ENCODE results near the gene GSG1L. TPM values are rescaled to one million over a fixed set of nuclear protein-coding genes. Genes with fewer than 3 reads are reported as not detected.

GSG1L gene
- total RNA-seq, 4 donors from 2014 or later, result not detected

DNA sequence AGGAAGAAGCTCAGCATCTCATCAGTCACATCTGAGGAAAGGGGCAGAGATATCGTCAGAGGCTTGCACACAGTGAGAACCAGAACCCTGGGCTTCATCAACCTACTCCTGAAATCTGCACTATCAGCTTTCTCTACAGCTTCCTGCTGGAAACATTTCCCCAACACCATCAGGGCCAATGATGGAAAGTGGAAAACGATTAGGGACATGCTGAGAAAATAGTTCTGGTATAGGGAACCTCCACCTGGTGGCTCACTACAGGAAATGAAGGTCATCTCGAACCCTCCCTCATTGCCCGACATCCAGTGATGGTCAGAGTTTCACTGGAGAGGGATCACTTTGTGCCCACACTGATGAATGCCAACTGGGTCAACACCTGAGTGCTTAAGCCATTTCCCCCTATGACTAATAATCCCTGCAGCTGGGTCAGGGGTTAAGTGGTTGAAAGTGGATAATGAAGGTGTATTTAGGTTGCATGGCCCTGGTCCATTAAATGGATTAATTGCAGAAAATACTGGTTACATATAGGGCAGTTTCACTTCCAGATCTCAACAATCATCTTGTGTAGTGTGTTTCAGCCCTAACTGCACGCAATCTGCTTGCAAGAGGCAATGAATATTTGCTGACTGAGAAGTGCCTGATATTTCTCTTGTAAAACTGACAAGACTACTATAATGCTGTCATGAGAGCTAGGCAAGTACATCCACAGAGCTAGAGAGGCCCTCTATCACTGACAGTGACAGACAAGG, 43.1 kb upstream of the GSG1L start:
- ATAC-seq (ENCODE audit: low FRiP score), result no peak
- DNase-seq (ENCODE audit: low spot score), result no peak
- TF ChIP-seq, protein P1, sequence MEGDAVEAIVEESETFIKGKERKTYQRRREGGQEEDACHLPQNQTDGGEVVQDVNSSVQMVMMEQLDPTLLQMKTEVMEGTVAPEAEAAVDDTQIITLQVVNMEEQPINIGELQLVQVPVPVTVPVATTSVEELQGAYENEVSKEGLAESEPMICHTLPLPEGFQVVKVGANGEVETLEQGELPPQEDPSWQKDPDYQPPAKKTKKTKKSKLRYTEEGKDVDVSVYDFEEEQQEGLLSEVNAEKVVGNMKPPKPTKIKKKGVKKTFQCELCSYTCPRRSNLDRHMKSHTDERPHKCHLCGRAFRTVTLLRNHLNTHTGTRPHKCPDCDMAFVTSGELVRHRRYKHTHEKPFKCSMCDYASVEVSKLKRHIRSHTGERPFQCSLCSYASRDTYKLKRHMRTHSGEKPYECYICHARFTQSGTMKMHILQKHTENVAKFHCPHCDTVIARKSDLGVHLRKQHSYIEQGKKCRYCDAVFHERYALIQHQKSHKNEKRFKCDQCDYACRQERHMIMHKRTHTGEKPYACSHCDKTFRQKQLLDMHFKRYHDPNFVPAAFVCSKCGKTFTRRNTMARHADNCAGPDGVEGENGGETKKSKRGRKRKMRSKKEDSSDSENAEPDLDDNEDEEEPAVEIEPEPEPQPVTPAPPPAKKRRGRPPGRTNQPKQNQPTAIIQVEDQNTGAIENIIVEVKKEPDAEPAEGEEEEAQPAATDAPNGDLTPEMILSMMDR (IDR thresholded peaks at IDR 0.05), result no peak

DNA sequence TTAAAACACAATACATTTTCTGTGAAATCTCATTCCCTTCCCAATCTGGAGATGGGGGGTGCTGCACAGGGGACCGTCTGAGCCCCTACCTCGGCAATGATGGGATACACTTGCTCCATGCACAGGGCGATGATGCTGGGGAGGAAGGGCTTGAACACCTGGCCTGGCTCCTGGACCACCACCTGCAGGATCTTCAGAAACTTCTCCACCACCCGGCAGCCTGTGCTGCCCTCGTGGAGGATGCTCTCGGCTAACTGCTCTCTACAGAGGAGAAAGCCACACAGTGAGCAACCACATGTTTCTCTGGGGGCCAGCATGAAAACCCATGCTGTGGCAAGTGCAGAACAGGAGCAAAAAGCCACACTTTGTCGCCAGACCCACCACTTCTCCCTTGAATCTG, 42.4 kb upstream of the GSG1L start:
- DNase-seq (ENCODE audit: low spot score) (no peak), ATAC-seq (ENCODE audit: low FRiP score) (no peak)
- TF ChIP-seq, protein P1 (IDR thresholded peaks at IDR 0.05), result no peak

DNA sequence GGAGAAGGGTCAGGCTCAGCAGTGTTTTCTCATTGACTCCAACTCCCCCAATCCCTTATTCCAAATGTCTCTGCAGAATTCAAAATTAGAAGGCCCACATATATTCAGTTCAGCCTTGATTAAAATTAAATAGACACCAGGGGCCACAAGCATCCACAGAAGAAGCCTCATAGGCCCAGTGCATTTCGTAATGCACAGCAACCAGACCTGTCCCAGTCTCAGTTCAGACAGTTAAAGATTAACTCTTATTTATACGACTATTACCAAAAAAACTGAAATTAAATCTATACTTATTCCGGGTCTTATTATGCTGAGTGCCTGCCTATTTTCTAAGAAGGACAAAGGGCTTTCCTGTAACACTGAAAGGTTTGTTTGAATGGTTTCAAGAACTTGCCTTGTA, 41.8 kb upstream of the GSG1L start:
- DNase-seq (ENCODE audit: low spot score) (no peak), ATAC-seq (ENCODE audit: low FRiP score) (no peak)
- TF ChIP-seq, protein P1 (IDR thresholded peaks at IDR 0.05), result no peak

DNA sequence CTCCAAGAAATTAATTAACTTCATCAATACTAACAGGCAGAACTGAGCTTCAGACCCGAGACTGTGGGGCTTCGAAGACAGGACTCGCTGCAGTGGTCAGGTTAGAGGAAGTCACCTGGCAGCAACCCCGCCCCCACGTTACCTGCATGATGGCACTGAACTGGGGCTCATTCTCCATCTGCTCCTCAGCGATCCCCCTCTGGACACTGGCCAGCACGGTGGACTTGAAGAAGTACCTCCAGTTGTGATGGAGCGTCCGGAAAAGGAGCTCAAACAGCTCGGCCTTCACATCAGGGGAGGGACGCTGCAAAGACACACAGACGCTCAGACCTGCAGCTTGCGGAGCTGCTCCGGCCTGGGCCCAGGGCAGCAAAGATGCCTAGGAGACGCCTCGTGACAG, 40.9 kb upstream of the GSG1L start:
- ATAC-seq (ENCODE audit: low FRiP score) (no peak), DNase-seq (ENCODE audit: low spot score) (no peak)
- TF ChIP-seq, protein P1 (IDR thresholded peaks at IDR 0.05), result no peak

DNA sequence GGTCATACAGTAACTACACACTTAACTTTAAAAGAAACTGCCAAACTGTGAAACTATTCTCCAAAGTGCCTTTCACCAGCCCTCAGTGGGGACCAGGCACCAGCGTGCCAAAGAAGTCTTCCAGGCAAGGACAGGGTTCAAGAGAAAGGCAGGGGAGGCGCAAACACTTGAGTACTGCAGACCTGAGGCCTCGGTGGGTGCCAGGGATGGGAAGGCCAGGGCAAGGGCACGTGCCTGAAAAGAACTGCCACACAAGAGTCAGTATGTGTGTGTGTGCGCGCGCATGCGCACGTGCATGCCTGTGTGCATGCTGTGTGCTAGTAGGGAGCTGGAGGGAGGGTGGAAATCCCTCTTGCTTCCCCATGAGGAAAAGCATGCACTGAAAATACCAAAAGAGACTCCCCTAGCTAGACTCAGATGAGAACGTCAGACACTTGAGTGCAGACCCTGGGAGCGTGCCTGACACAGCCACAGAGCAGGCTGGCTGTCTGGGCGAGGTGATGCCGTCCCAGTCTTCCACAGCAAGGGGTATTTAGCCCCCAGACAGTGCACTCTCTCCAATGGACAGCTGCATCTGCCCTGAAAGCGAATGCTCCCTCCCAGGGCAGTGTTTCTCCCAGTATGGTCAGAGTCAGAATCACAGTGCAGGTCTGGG, 40.1 kb upstream of the GSG1L start:
- no peak for DNase-seq (ENCODE audit: low spot score)
- TF ChIP-seq, protein P1 (IDR thresholded peaks at IDR 0.05), result no peak

DNA sequence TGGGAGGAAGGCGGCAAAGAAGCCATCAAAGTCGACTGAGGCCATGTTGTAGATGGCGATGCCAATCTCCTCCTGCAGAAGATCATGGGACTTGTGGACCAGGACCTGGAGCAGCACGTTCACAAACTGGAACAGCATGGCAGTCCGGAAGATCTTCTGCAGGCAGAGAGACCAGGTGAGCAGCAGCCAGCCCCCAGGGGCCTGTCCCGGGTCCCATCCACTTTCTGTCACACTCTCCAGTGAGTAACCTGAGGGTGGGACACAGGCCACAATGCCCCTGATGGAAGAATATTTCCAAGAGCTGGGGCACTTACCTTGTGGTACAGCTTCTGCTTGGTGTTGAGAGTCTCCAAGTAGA, 38.0 kb upstream of the GSG1L start:
- ATAC-seq (ENCODE audit: low FRiP score) (no peak), DNase-seq (ENCODE audit: low spot score) (no peak)
- TF ChIP-seq, protein P1 (IDR thresholded peaks at IDR 0.05), result no peak

More for the DNA sequence above, 40.1 kb upstream of the GSG1L start:
- no peak for ATAC-seq (ENCODE audit: low FRiP score)

All from omental fat pad (tissue), 4 donors.